Epithelial cell of proximal tubule (primary cell): Measurements from ENCODE around the gene IDH3A. TPM values are rescaled to one million over a fixed set of nuclear protein-coding genes. Genes with fewer than 3 reads are reported as not detected.

Experiments
- DNase-seq: peaks from one replicate; pipeline ENCODE4 v3.0.0-alpha.2; 2011; ENCODE audit warnings: low read depth
- H3K4me3 ChIP-seq: 2 replicates; pipeline ENCODE4 v1.5.1; 2011; ENCODE audit warnings: low read depth, mild to moderate bottlenecking, low read length
- CTCF ChIP-seq: conservative IDR thresholded peaks from 2 replicates; pipeline ENCODE4 v1.5.1; 2012; ENCODE audit warnings: low read depth, mild to moderate bottlenecking, low read length
- total RNA-seq: library from RNA; depleted of rRNA; stranded (reverse); fragments of >200 nt; gene quantifications from 2 replicates; pipeline ENCODE4 v1.2.3, GENCODE V29; 2015

Gene IDH3A
- total RNA-seq, 1 donor from 2014 or later = 57.5 TPM

GRCh38 chr15:78193731-78194567 lies 44.8 kb downstream of the IDH3A start:
- no peak overlapping the region for H3K4me3 ChIP-seq
- no peak for TF ChIP-seq CTCF
- DNase-seq = no peak

GRCh38 chr15:78194568-78194925 lies 45.4 kb downstream of the IDH3A start:
- H3K4me3 ChIP-seq = no peak overlapping the region
- no peak for DNase-seq
- no peak for TF ChIP-seq CTCF

GRCh38 chr15:78195735-78196201 lies 46.6 kb downstream of the IDH3A start:
- H3K4me3 ChIP-seq = no peak overlapping the region
- no peak for DNase-seq
- TF ChIP-seq CTCF = peak; percentile 79

- no peak for DNase-seq
- no peak overlapping the region for H3K4me3 ChIP-seq
- no peak for TF ChIP-seq CTCF
These were observed 48.5 kb downstream of the IDH3A start for GRCh38 chr15:78197632-78198031.

- no peak overlapping the region for H3K4me3 ChIP-seq
- no peak for DNase-seq
- no peak for TF ChIP-seq CTCF
These were observed 51.2 kb downstream of the IDH3A start for GRCh38 chr15:78200276-78200930.

GRCh38 chr15:78201281-78202190 lies 52.4 kb downstream of the IDH3A start:
- DNase-seq = no peak
- no peak overlapping the region for H3K4me3 ChIP-seq
- no peak for TF ChIP-seq CTCF
